Suprapubic skin (tissue), 4 donors: ENCODE results near the gene CACNA2D2. TPM values are rescaled to one million over a fixed set of nuclear protein-coding genes. Genes with fewer than 3 reads are reported as not detected.

Experiments
- DNase-seq, 2 donors: peaks; one replicate each; pipeline ENCODE4 v3.0.0-alpha.2; 2019; ENCODE audit warnings: low spot score in 2 of 2
- H3K27ac ChIP-seq: fragments of 200-600 bp; sonication (generic); one replicate; pipeline ENCODE4 v1.5.1; 2019
- H3K27me3 ChIP-seq: fragments of 200-600 bp; sonication (generic); one replicate; pipeline ENCODE4 v1.5.1; 2019
- H3K36me3 ChIP-seq: fragments of 200-600 bp; sonication (generic); one replicate; pipeline ENCODE4 v1.5.1; 2019
- H3K4me1 ChIP-seq: fragments of 200-600 bp; sonication (generic); one replicate; pipeline ENCODE4 v1.5.1; 2019
- H3K4me3 ChIP-seq: fragments of 200-600 bp; sonication (generic); one replicate; pipeline ENCODE4 v1.5.1; 2019; ENCODE audit warnings: mild to moderate bottlenecking
- H3K9me3 ChIP-seq: fragments of 200-600 bp; sonication (generic); one replicate; pipeline ENCODE4 v1.5.1; 2019
- CTCF ChIP-seq, 2 donors: fragments of 200-600 bp in 1 of 2; fragments of 450-650 bp in 1 of 2; sonication (generic) in 1 of 2; IDR thresholded peaks; one replicate each; pipeline ENCODE4 v1.5.1; 2016 to 2019; ENCODE audit warnings: antibody characterized with exemption in 2 of 2, mild to moderate bottlenecking in 1 of 2, moderate library complexity in 1 of 2
- EP300 ChIP-seq: sonication (generic); formaldehyde crosslinking; IDR thresholded peaks from one replicate; pipeline ENCODE4 v1.6.1; 2017; ENCODE audit warnings: antibody characterized with exemption
- POLR2A ChIP-seq, 2 donors: fragments of 450-650 bp; IDR thresholded peaks; one replicate each; pipeline ENCODE4 v1.6.1; 2017; ENCODE audit warnings: antibody characterized with exemption in 2 of 2, mild to moderate bottlenecking in 2 of 2, moderate library complexity in 2 of 2
- POLR2AphosphoS5 ChIP-seq, 3 donors: sonication (generic); formaldehyde crosslinking; IDR thresholded peaks; one replicate each; pipeline ENCODE4 v1.6.1; 2017; ENCODE audit warnings: antibody characterized with exemption in 3 of 3
- WGBS: methylation state at CpG from one replicate; pipeline ENCODE4 v1.1.5; 2018; 5-methylcytosine and 5-hydroxymethylcytosine counted together
- total RNA-seq, 4 donors: library from RNA; depleted of rRNA; stranded (reverse); fragments of >200 nt; gene quantifications; one replicate each; pipeline ENCODE4 v1.1.0, GENCODE V29; 2016

The CACNA2D2 gene
- total RNA-seq, 4 donors from 2014 or later: 1.4 to 5.6 (median 1.7) TPM

DNA sequence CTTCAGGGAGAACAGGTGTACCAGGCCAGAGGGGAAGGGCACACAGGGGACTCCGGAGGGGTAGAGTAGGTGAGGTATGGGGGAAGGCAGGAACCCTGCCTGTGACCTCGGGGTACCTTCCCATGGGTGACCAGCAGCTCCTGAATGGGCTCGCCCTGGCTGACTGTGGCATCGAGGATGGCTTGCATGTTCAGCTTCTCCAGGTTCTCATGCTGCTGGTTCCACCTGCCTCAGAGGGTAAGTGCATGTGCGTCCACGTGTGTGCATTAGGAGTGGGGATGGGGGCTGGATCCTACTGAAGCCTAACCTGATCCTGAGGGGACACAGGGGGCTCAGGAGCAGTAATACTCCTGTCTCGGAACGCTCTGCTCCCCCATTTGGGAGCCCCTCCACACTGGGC, 158.4 kb downstream of the CACNA2D2 start:
- no peak for TF ChIP-seq CTCF (IDR thresholded peaks at IDR 0.05)
- no peak for TF ChIP-seq EP300
- no peak for TF ChIP-seq POLR2AphosphoS5 (IDR thresholded peaks at IDR 0.05)
- TF ChIP-seq POLR2A (IDR thresholded peaks at IDR 0.05): no peak
- no peak for DNase-seq
- Histone ChIP-seq H3K36me3 (peaks cover 14% of the 10 kb centered on the region), H3K4me1 (peaks cover 57% of the 10 kb centered on the region), H3K4me3 (peak overlapping the region; percentile 51), H3K27ac (no peak overlapping the region), H3K9me3 (no peaks in the 10 kb centered on the region), H3K27me3 (no peaks in the 10 kb centered on the region)
- WGBS: 69% methylated on average over 6 of the region's 8 CpGs

DNA sequence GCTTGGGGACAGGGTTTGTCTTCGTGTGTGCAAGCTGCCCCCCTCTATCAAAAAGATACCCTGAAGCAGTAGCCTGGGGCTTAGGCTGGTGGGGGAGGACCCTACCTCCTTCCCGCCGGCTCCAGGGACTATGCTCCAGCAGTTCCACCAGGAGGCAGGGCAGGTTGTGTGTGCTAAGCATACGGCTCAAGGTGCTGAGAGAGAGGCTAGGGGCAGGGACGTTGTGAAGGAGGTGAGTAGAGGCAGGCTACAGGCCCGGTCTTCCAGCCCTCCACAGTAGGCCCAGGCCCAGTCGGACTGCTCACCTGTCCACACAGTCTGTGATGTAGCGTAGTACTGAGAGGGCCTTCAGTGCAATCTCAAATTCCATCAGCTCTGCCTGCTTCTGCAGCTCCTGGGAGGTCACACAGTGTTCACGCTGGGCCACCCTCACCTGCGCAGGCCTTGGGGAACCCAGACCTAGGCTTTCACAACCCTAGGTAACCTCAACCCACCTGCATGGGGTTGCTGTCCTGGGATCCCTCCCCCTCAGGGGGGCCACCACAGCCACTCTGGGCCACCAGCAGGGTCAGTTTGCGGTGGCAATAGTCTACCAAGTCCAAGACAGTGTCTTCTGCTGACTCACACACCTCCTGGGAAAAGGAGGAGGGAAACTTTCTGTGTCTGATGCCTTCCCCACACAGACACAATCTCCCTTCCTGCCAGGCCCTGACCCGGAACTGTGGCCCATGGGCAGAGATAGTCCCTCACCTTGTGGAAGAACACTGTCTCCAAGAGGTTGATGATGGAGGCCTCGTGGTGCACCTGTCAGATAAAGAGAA, 160.4 kb downstream of the CACNA2D2 start:
- no peak overlapping the region for H3K27ac ChIP-seq
- H3K4me3 ChIP-seq: no peak overlapping the region
- TF ChIP-seq POLR2AphosphoS5 (IDR thresholded peaks at IDR 0.05) (no peak), POLR2A (IDR thresholded peaks at IDR 0.05) (no peak), EP300 (no peak), CTCF (IDR thresholded peaks at IDR 0.05) (no peak)
- no peak for DNase-seq
- no peaks in the 10 kb centered on the region for H3K27me3 ChIP-seq
- 89% methylated on average over 9 of the region's 13 CpGs for WGBS
- H3K36me3 ChIP-seq: peaks cover 6% of the 10 kb centered on the region
- H3K4me1 ChIP-seq: peaks cover 66% of the 10 kb centered on the region
- H3K9me3 ChIP-seq: no peaks in the 10 kb centered on the region

DNA sequence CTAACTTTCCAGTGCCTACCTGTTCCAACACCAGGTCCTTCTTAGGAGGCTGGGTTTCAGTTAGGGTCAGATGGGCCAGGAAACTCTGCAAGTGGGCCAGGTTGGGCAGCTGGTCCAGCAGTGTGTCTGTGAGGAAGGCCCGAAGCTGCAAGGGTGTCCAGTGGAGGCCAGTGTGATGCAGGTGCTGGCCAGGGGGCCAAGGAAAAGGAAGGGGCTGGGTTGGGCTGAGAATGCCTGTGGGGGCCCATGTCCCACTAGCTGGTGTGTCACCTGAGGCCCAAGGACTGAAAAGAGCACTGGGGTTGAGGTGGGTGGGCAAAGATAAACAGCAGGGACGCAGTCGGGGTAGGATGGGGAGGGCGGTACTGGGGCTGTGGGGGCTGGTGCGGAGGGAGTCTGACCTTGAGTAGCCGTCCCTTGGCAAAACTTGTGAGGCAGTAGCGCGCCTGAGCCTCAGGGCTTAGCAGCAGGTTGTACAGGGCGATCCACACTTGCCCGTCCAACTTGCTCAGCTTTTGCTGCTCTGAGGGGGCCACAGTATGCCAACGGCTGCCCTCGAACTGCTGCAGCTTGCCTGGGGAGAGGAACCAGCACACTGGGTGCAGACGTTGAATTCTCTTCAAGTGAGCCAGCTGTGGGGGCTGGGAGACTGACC, 161.3 kb downstream of the CACNA2D2 start:
- DNase-seq: no peak
- H3K27ac ChIP-seq: no peak overlapping the region
- 79% methylated on average over 10 of the region's 13 CpGs for whole genome bisulfite sequencing

GRCh38 chr3:50341537-50341936, 161.9 kb downstream of the CACNA2D2 start:
- H3K36me3 ChIP-seq: no peaks in the 10 kb centered on the region
- peak overlapping the region; percentile 73 for H3K4me3 ChIP-seq
- WGBS: 83% methylated on average over 5 of the region's 9 CpGs
- DNase-seq: no peak
- H3K9me3 ChIP-seq: no peaks in the 10 kb centered on the region
- TF ChIP-seq POLR2AphosphoS5 (IDR thresholded peaks at IDR 0.05) (no peak), CTCF (IDR thresholded peaks at IDR 0.05) (no peak), POLR2A (IDR thresholded peaks at IDR 0.05) (no peak), EP300 (no peak)
- no peaks in the 10 kb centered on the region for H3K27me3 ChIP-seq
- peaks cover 68% of the 10 kb centered on the region for H3K4me1 ChIP-seq
- H3K27ac ChIP-seq: peak overlapping the region; percentile 94

More for the DNA sequence above, 161.3 kb downstream of the CACNA2D2 start:
- TF ChIP-seq EP300 (no peak), CTCF (IDR thresholded peaks at IDR 0.05) (no peak), POLR2A (IDR thresholded peaks at IDR 0.05) (no peak), POLR2AphosphoS5 (IDR thresholded peaks at IDR 0.05) (no peak)
- H3K27me3 ChIP-seq: no peaks in the 10 kb centered on the region
- H3K9me3 ChIP-seq: no peaks in the 10 kb centered on the region
- H3K4me3 ChIP-seq: peak overlapping the region; percentile 73
- H3K36me3 ChIP-seq: no peaks in the 10 kb centered on the region
- peaks cover 68% of the 10 kb centered on the region for H3K4me1 ChIP-seq
